C1 segment of cervical spinal cord (tissue), 14 donors: Measurements from ENCODE around the gene AQP6.

Source experiments
- DNase-seq, 14 donors: peaks; one replicate each; lab custom pipeline; 2025; lab: John Stamatoyannopoulos, UW

The AQP6 gene

GRCh38 chr12:49942921-49943624 is 29.7 kb upstream of the AQP6 start:
- no peak for DNase-seq

DNA sequence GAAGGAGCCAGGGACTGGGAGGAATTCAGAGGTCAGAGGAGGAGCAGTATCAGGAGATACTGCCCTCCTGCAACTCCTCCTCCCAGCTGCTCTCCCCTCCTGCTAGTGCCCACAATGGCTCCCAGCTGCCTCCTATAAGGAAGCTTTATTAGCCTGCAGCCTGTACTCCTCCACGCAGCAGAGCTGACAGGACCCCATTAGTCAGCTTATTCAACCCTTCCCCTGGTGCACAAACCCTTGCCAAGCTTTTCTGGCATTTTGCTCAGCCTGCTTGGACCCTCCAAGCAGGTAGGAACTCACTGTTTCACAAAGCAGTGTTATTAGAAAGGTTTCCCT is 29.2 kb upstream of the AQP6 start:
- no peak for DNase-seq

DNA sequence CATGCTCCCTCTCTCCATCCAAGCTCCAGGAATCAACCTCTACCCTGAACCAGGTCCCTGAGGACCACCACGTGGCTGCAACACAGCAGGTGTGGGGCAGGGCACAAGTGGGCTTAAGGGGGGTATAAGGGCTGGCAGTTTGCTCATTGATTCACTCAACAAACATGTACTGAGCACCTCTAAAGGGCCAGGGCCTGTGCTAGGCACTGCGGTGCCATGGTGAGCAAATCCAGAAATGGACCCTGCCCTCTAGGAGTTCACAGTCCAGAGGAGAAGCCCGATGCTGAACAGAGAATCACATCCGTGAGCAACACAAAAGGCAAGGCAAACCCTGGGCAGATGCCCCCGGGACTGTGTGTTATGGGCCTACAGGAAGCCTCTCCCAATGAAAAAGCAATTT is 28.7 kb upstream of the AQP6 start:
- no peak for DNase-seq

DNA sequence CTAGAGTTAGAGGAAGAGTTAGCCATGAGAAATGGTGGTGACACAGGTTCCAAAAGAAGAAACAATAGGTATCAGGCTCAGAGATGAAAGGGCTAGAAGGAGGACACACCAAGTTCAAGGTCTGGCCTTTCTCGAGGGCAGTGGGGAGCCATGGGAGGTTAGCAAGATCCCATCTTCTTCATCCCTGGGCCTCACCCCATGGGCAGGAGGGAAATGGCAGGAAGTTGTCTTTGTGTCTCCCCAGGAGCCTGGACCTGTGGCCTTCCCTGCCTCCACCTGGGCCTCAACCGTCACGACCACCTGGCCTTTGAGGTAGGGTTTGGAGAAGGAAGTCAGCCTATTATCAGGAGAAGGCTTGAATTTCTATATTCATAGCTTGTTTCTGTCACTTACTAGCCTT is 28.0 kb upstream of the AQP6 start:
- DNase-seq, result no peak

- peak in 13 of 14 donors; percentile 22 to 83 (median 59) for DNase-seq
Observed at GRCh38 chr12:49945394-49946080, 27.2 kb upstream of the AQP6 start.

- no peak for DNase-seq
Observed at GRCh38 chr12:49946086-49946485, 26.7 kb upstream of the AQP6 start.

GRCh38 chr12:49946497-49946896 is 26.2 kb upstream of the AQP6 start:
- peak in 1 of 14 donors; percentile 15 for DNase-seq

- DNase-seq, result no peak
Observed at GRCh38 chr12:49947593-49948226, 25.0 kb upstream of the AQP6 start.

GRCh38 chr12:49948866-49949845 is 23.6 kb upstream of the AQP6 start:
- no peak for DNase-seq

DNA sequence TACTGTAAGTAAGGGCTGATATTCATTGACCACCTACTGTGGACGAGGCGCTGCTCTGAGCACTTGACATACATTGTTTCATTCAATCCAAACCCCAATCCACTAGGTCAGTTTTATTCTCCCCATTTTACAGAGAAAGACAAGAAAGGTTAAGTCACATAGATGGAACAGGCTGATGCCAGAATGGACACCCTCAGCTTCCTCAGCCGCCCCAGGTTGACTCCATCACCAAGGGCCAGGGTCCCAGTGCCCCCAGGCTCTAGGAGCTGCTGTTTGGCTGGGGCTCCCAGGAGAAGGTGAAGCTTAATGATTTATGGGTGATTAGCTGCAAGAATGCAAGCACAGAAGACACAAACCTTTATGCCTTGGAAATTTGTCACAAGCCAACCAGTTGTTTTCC is 22.9 kb upstream of the AQP6 start:
- no peak for DNase-seq

DNA sequence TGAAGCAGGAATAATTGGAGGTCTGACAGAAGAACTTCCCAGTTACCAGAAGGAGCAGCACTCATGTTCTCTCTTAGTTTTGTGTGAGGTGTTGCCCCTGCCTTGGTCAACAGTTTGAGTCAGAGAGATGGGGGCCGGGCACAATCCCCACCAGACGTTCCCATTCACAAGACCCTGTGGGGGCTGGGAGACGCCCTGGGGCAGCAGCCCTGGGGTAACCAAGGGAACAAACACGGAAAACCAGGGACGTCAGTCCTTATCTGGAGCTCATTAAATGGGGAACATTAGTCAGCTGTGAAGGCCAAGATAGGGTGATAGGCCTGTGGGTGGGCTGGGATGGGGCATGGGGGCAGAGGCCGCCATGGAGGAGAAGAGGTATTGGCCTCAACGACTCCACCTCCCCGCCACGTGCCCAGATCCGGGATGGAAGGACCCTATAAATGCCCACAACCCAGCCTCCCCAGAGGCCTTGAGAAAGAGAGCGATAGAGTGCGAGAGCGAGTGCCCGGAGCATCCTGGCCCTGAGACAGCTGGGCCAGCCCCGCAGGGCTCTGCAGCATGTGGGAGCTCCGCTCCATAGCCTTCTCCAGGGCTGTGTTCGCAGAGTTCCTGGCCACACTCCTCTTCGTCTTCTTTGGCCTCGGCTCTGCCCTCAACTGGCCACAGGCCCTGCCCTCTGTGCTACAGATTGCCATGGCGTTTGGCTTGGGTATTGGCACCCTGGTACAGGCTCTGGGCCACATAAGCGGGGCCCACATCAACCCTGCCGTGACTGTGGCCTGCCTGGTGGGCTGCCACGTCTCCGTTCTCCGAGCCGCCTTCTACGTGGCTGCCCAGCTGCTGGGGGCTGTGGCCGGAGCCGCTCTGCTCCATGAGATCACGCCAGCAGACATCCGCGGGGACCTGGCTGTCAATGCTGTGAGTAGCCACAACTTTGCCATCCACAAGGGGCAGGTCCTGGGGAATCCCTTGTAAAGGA is 22.2 kb upstream of the AQP6 start, which contains the start of gene AQP2:
Gene AQP2, plus strand, starts transcription at position 465 of the 979 bp plus-strand sequence. Its CDS starts 94 bp downstream, at position 559.
- no peak for DNase-seq

GRCh38 chr12:49951411-49952240 is 21.1 kb upstream of the AQP6 start:
- DNase-seq, result no peak

- DNase-seq, result no peak
Observed at GRCh38 chr12:49952391-49953055, 20.2 kb upstream of the AQP6 start.

- DNase-seq, result no peak
Observed at GRCh38 chr12:49953151-49953550, 19.6 kb upstream of the AQP6 start.

- DNase-seq, result no peak
Observed at GRCh38 chr12:49953961-49954846, 18.5 kb upstream of the AQP6 start.

DNA sequence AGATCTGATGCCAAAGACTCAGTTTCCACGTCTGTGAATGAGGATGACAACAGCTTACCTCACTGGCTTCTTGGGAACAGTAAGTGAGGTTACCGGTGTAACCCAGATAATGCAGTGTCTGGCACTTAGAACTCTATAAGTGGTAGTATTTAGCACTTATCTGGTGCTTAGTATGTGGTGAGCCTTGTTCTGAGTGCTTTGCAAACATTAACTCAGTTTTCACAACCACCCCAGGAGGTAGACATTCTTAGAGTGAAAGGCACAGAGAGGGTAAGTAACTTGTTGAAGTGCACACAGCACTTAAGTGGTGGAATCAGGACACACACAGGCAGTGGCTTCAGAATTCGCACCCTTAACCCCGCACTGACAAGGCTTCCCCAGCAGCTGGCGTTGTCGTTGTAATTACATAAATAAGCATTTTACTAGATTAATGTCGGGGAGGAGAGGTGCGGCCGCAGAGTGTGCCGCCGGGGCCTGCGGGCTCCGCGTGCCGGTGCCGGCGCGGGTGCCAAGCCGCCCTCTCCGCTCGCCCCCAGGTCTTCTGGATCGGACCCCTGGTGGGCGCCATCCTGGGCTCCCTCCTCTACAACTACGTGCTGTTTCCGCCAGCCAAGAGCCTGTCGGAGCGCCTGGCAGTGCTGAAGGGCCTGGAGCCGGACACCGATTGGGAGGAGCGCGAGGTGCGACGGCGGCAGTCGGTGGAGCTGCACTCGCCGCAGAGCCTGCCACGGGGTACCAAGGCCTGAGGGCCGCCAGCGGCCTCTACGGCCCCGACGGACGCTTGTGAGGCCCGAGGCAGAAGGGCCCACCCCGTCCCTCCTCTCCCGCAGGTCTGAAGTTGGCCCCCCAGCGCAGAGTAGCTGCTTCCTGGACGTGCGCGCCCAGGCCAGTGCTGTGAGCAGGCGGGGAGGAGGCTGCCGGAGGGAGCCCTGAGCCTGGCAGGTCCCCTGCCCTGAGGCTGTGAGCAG is 17.6 kb upstream of the AQP6 start:
- DNase-seq, result no peak
